ENCODE results near the gene ABCA4.

DNA sequence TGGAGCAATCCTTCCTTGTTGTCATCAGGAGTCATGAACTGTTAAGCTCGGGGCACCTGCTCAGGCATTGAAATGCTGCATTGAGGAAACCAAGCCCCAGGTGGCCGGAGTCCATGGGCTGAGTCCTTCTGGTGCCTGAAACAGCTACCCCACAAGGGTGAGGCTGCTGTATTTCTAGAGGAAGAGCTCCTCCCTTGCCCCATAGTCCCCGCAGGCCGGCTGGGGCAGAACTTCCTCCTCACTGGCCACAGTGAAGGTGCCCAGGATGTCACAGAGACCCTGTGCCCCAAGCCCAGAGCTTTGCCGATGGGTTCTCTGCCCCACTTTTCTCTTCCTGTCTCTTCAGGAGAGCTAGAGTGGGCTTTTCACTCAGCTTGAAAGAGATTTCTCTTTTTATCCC lies 130.9 kb downstream of the ABCA4 start:
- TF ChIP-seq, protein P1, sequence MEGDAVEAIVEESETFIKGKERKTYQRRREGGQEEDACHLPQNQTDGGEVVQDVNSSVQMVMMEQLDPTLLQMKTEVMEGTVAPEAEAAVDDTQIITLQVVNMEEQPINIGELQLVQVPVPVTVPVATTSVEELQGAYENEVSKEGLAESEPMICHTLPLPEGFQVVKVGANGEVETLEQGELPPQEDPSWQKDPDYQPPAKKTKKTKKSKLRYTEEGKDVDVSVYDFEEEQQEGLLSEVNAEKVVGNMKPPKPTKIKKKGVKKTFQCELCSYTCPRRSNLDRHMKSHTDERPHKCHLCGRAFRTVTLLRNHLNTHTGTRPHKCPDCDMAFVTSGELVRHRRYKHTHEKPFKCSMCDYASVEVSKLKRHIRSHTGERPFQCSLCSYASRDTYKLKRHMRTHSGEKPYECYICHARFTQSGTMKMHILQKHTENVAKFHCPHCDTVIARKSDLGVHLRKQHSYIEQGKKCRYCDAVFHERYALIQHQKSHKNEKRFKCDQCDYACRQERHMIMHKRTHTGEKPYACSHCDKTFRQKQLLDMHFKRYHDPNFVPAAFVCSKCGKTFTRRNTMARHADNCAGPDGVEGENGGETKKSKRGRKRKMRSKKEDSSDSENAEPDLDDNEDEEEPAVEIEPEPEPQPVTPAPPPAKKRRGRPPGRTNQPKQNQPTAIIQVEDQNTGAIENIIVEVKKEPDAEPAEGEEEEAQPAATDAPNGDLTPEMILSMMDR (conservative IDR thresholded peaks at IDR 0.05; ENCODE audit: low read length), result no peak
- no peak for TF ChIP-seq EZH2phosphoT487 (IDR thresholded peaks at IDR 0.05; ENCODE audit: borderline replicate concordance)

Data from Loucy (cell line).